ENCODE data around the gene FOXO3. TPM values are rescaled to one million over a fixed set of nuclear protein-coding genes. Genes with fewer than 3 reads are reported as not detected.

Gene FOXO3
- total RNA-seq, 2 experiments from 2014 or later: 20.0 to 21.2 TPM

- no peak overlapping the region for H3K4me3 Mint-ChIP-seq
- POLR2A ChIA-PET: interaction anchor here (0.6 kb wide), 1 partner anchor 828 kb away, joined by 3 read pairs; no protein-coding TSS in a partner anchor
- peaks cover 35% of the 10 kb centered on the region for H3K4me1 Mint-ChIP-seq
- ATAC-seq (ENCODE audit: low read depth) (no peak), DNase-seq (no peak)
- H3K27ac Mint-ChIP-seq: no peak overlapping the region
- no peaks in the 10 kb centered on the region for H3K27me3 Mint-ChIP-seq
- peaks cover 4% of the 10 kb centered on the region for H3K36me3 Mint-ChIP-seq
- no peaks in the 10 kb centered on the region for H3K9me3 Mint-ChIP-seq
Observed at GRCh38 chr6:108585921-108586536, 25.3 kb downstream of the FOXO3 start.

DNA sequence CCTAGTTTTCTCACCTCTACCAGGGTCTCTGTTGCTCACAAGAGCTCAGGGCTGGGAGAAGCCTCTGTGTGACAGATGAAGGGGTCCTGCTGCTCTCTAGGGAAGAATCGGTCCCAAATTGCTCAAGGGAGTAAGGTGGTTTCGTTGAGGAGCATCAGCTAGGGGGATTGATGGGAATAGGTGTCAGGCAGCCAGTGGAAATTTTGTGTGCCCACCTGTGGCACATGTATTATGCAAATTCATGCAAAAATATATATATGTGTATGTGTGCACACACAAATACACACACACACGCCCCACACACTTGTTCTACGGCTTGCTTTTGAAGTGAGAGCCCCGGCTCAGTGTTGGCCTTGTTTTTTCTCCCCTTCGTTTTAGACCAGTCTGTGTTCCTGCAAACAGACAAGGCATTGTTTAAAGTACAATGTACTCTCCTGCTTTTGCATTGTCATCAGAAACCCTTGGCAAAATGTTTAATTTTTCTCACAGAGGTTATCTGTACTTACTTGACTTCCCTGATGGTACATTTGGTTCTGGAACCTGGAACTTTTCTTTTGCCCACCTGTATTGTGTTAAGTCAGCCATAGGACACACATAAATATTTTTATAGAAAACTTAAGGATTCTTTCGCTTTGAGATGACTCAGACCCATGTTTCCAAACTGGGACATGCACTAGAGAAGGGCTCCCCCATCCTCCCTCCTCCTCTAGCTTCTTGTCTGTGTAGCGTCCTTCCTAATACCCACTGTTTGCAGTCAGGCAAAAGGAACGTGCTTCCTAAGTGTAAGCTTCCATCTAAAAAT lies 26.7 kb downstream of the FOXO3 start:
- no peak for ATAC-seq (ENCODE audit: low read depth)

GRCh38 chr6:108588586-108588985 lies 27.9 kb downstream of the FOXO3 start:
- H3K4me1 Mint-ChIP-seq: peaks cover 39% of the 10 kb centered on the region
- peak; percentile 44 for ATAC-seq (ENCODE audit: low read depth)

More for the DNA sequence above, 26.7 kb downstream of the FOXO3 start:
- Mint-ChIP-seq H3K36me3 (peaks cover 4% of the 10 kb centered on the region), H3K27ac (no peak overlapping the region), H3K9me3 (no peaks in the 10 kb centered on the region), H3K4me3 (no peak overlapping the region), H3K27me3 (no peaks in the 10 kb centered on the region), H3K4me1 (peaks cover 38% of the 10 kb centered on the region)
- POLR2A ChIA-PET: no interaction called here
- no peak for DNase-seq

GRCh38 chr6:108589244-108589791 lies 28.6 kb downstream of the FOXO3 start:
- Mint-ChIP-seq H3K36me3 (peaks cover 4% of the 10 kb centered on the region), H3K9me3 (no peaks in the 10 kb centered on the region), H3K27ac (no peak overlapping the region), H3K27me3 (no peaks in the 10 kb centered on the region), H3K4me1 (peaks cover 41% of the 10 kb centered on the region), H3K4me3 (no peak overlapping the region)
- POLR2A ChIA-PET: interaction anchor here (1.1 kb wide), 2 partner anchors 25 to 30 kb away, joined by 3 to 4 read pairs; no protein-coding TSS in a partner anchor
- ATAC-seq (ENCODE audit: low read depth) (no peak), DNase-seq (no peak)

More at GRCh38 chr6:108588586-108588985, 27.9 kb downstream of the FOXO3 start:
- no peaks in the 10 kb centered on the region for H3K27me3 Mint-ChIP-seq
- H3K9me3 Mint-ChIP-seq: no peaks in the 10 kb centered on the region
- H3K36me3 Mint-ChIP-seq: peaks cover 4% of the 10 kb centered on the region
- H3K27ac Mint-ChIP-seq: no peak overlapping the region
- H3K4me3 Mint-ChIP-seq: no peak overlapping the region
- POLR2A ChIA-PET: interaction anchor here (1.1 kb wide), 2 partner anchors 24 to 29 kb away, joined by 3 to 4 read pairs; no protein-coding TSS in a partner anchor
- DNase-seq: no peak

GRCh38 chr6:108591040-108591816 lies 30.5 kb downstream of the FOXO3 start:
- no peak for ATAC-seq (ENCODE audit: low read depth)
- H3K4me1 Mint-ChIP-seq: peaks cover 42% of the 10 kb centered on the region
- H3K4me3 Mint-ChIP-seq: no peak overlapping the region
- no peak overlapping the region for H3K27ac Mint-ChIP-seq
- H3K9me3 Mint-ChIP-seq: no peaks in the 10 kb centered on the region
- H3K36me3 Mint-ChIP-seq: peaks cover 4% of the 10 kb centered on the region
- POLR2A ChIA-PET: no interaction called here
- peaks cover 2% of the 10 kb centered on the region for H3K27me3 Mint-ChIP-seq
- no peak for DNase-seq

DNA sequence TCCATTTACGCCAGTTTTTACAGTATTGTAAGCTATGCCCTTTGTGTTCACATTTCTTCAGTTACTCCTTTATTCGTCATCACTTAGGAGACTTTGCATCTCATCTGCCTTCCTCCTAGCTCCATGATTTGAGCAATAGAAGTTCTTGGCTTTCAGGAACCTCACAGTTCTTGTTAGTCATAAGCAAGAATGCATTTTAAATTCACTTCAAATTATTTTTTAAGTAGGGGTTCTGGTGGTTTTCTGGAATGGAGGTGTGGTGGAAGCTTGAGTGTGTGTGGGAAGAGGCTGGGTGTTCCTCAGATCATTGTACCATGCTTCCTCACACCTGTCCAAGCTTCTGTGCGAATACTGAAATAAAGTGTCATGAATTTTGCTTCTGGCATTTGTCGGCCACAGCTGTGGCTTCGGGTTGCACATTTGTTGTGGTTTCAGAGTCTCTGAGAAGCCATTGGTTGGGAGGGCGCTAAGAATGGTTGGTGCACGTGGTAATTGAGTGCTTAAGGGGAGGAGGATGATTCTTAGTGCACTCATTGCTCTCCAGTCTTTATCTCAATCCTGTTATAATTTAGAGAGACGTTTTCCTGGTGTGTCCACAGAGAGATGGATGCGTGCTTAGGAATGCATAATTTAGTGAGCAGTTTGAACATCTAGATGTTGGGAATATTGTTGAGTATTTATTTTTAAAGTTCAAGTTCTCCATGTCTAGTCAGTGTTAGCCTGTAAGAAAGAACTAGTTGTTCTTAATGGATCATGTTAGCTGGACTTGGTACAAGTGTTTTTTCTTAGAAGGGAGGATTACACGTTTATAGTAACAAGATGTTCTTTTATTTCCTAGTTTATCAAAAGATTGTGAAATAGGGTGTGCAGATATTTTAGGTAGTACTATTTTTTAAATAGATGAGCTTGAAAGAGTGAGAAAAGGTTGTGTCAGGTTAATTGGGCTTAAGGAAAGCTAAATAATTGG lies 31.9 kb downstream of the FOXO3 start:
- peaks cover 2% of the 10 kb centered on the region for H3K27me3 Mint-ChIP-seq
- H3K9me3 Mint-ChIP-seq: no peaks in the 10 kb centered on the region
- peak overlapping the region; percentile 16 for H3K4me3 Mint-ChIP-seq
- DNase-seq (peak; percentile 66), ATAC-seq (ENCODE audit: low read depth) (peak; percentile 91)
- peak overlapping the region; percentile 61 for H3K27ac Mint-ChIP-seq
- peaks cover 40% of the 10 kb centered on the region for H3K4me1 Mint-ChIP-seq
- peaks cover 2% of the 10 kb centered on the region for H3K36me3 Mint-ChIP-seq
- POLR2A ChIA-PET: no interaction called here

- H3K27me3 Mint-ChIP-seq: peaks cover 2% of the 10 kb centered on the region
- POLR2A ChIA-PET: no interaction called here
- DNase-seq (no peak), ATAC-seq (ENCODE audit: low read depth) (no peak)
- H3K36me3 Mint-ChIP-seq: peaks cover 2% of the 10 kb centered on the region
- no peak overlapping the region for H3K27ac Mint-ChIP-seq
- no peak overlapping the region for H3K4me3 Mint-ChIP-seq
- H3K9me3 Mint-ChIP-seq: no peaks in the 10 kb centered on the region
- peaks cover 35% of the 10 kb centered on the region for H3K4me1 Mint-ChIP-seq
Observed at GRCh38 chr6:108594151-108594550, 33.4 kb downstream of the FOXO3 start.

- H3K36me3 Mint-ChIP-seq: peaks cover 2% of the 10 kb centered on the region
- POLR2A ChIA-PET: no interaction called here
- peaks cover 2% of the 10 kb centered on the region for H3K27me3 Mint-ChIP-seq
- no peaks in the 10 kb centered on the region for H3K9me3 Mint-ChIP-seq
- H3K4me3 Mint-ChIP-seq: no peak overlapping the region
- DNase-seq (no peak), ATAC-seq (ENCODE audit: low read depth) (no peak)
- no peak overlapping the region for H3K27ac Mint-ChIP-seq
- H3K4me1 Mint-ChIP-seq: peaks cover 30% of the 10 kb centered on the region
Observed at GRCh38 chr6:108594640-108595039, 33.9 kb downstream of the FOXO3 start.

DNA sequence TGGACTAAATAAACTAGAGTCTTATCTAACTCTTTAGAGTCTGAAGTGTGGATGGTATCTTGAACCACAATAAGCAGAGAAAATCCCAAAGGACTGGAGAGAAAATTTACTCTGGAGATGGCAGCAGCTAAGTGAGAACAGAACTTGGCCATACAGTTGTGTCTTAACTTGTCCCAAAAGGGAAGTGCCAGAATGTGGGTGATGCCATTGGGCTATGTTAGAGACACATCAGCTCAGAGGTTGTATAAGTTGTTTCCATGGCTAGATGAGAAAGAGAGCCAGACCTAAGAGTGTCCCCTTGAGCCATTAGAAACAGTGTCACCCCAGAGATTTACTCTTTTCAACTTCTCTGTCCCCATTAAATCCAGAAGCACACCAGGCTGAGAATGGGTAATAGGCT lies 36.2 kb downstream of the FOXO3 start:
- Mint-ChIP-seq H3K4me3 (no peak overlapping the region), H3K27ac (no peak overlapping the region), H3K36me3 (no peaks in the 10 kb centered on the region), H3K27me3 (peaks cover 2% of the 10 kb centered on the region), H3K4me1 (peaks cover 21% of the 10 kb centered on the region), H3K9me3 (no peaks in the 10 kb centered on the region)
- DNase-seq: no peak
- no peak for ATAC-seq (ENCODE audit: low read depth)
- POLR2A ChIA-PET: no interaction called here

DNA sequence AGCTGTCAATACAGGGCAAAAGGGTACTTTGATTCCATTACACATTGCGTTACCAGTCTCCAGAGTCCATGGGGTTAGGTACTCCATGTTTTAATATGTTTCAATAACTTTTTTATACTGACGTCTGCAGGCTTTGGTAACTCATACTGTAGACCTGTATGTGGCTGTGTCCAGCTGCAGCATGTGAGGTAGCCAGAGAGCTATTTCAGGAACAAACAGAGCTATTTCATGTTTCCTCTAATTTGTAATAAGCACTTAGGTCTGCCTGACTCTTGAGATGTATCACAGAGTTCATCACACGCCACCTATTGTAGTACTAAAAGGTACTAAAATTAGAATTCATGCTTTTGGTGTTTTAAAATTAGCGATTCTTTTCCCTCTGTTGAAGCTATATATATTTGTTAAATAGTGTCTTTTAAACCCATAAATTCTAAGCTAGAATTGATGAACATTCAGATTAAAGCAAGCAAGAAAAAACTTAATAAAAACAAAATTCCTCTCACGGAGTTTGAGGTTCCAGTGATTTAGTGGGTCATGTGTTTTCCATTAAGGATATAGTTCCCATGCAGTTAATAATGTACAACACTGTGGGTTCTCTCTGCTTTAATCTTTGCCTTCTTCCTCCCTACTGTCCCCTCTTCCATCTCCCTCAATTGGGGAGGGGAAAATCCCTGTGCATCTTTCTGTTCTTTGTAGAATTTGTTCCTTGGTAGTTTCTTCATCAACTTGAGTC lies 37.0 kb downstream of the FOXO3 start:
- no peaks in the 10 kb centered on the region for H3K9me3 Mint-ChIP-seq
- H3K4me3 Mint-ChIP-seq: no peak overlapping the region
- POLR2A ChIA-PET: no interaction called here
- peaks cover 14% of the 10 kb centered on the region for H3K4me1 Mint-ChIP-seq
- H3K36me3 Mint-ChIP-seq: peaks cover 5% of the 10 kb centered on the region
- H3K27ac Mint-ChIP-seq: no peak overlapping the region
- peaks cover 2% of the 10 kb centered on the region for H3K27me3 Mint-ChIP-seq
- DNase-seq (no peak), ATAC-seq (ENCODE audit: low read depth) (no peak)

DNA sequence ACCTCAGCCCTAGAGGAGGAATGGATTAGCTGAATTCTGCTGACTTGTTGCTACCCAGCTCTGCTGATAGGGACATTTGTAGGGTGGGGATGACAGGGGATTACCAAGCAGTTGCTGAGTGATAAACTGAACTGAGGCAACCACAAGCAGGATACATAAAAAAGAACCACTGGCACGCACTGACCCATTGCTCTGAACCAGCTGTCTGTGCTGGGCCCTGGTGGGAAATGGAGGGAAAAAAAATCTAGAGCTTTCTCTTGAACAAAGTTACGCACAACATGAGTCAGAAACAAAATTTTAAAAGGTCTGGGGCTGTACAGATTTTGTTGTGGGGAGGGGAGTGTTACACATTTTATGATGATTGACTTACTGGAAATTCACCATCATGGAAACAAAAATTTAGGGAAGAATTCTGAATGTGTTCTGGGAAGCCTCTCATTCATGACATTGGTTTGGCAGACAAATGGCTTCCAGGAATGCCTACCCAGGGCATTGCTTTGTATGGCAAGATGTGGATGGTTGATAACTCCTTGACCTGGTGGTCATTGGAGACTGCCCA lies 37.7 kb downstream of the FOXO3 start:
- H3K4me3 Mint-ChIP-seq: no peak overlapping the region
- DNase-seq (no peak), ATAC-seq (ENCODE audit: low read depth) (no peak)
- peaks cover 5% of the 10 kb centered on the region for H3K36me3 Mint-ChIP-seq
- peaks cover 10% of the 10 kb centered on the region for H3K4me1 Mint-ChIP-seq
- H3K27me3 Mint-ChIP-seq: peaks cover 2% of the 10 kb centered on the region
- no peak overlapping the region for H3K27ac Mint-ChIP-seq
- H3K9me3 Mint-ChIP-seq: no peaks in the 10 kb centered on the region
- POLR2A ChIA-PET: no interaction called here

- H3K36me3 Mint-ChIP-seq: peaks cover 5% of the 10 kb centered on the region
- H3K9me3 Mint-ChIP-seq: no peaks in the 10 kb centered on the region
- H3K27ac Mint-ChIP-seq: no peak overlapping the region
- no peak for DNase-seq
- POLR2A ChIA-PET: no interaction called here
- ATAC-seq (ENCODE audit: low read depth): no peak
- no peaks in the 10 kb centered on the region for H3K27me3 Mint-ChIP-seq
- peaks cover 5% of the 10 kb centered on the region for H3K4me1 Mint-ChIP-seq
- H3K4me3 Mint-ChIP-seq: no peak overlapping the region
Observed at GRCh38 chr6:108604156-108604555, 43.4 kb downstream of the FOXO3 start.

All from activated naive CD8-positive, alpha-beta T cell treated with anti-CD3 and anti-CD28 coated beads, Interleukin-2, amount 10 ng/mL, durations not matched to agents 7 days and 5 days (primary cell).